GM12873 (cell line): ENCODE results near the gene ISCA1.

Source experiments
- TF ChIP-seq, protein P1 (sequence below): IDR thresholded peaks from 2 replicates; pipeline ENCODE4 v1.5.1; 2012; ENCODE audit warnings: low read depth, mild to moderate bottlenecking, moderate library complexity, low read length, control low read depth; ENCODE audit not compliant: insufficient read depth; ENCODE audit errors: missing control alignments

The ISCA1 gene

DNA sequence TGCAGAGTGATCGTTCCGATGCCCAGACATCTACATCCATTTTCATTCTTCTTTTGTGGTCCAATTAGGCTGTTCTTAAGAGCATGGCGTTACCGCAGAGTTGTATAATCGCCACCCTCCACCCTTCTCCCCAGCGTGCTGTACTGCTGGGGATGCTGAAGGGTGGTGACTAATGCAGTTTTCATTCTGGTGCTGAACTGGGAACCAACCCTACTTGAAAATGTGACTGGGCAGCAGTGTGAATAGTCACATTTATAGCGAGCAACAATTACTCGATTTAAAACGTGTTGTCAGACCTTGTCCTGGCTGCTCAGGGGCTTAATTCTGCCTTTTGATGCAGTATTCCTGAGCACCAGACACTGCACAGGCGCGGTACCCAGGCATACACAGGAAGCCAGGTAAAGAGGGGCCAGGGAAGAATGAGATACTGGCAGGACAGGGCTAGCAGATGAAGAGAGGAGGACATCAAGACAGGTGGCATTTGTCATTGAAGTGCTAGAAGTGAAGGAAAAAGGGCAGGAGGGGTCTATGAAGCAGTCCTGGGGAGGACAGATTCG, 719 bp upstream of the ISCA1 start:
- TF ChIP-seq, protein P1, sequence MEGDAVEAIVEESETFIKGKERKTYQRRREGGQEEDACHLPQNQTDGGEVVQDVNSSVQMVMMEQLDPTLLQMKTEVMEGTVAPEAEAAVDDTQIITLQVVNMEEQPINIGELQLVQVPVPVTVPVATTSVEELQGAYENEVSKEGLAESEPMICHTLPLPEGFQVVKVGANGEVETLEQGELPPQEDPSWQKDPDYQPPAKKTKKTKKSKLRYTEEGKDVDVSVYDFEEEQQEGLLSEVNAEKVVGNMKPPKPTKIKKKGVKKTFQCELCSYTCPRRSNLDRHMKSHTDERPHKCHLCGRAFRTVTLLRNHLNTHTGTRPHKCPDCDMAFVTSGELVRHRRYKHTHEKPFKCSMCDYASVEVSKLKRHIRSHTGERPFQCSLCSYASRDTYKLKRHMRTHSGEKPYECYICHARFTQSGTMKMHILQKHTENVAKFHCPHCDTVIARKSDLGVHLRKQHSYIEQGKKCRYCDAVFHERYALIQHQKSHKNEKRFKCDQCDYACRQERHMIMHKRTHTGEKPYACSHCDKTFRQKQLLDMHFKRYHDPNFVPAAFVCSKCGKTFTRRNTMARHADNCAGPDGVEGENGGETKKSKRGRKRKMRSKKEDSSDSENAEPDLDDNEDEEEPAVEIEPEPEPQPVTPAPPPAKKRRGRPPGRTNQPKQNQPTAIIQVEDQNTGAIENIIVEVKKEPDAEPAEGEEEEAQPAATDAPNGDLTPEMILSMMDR = no peak

DNA sequence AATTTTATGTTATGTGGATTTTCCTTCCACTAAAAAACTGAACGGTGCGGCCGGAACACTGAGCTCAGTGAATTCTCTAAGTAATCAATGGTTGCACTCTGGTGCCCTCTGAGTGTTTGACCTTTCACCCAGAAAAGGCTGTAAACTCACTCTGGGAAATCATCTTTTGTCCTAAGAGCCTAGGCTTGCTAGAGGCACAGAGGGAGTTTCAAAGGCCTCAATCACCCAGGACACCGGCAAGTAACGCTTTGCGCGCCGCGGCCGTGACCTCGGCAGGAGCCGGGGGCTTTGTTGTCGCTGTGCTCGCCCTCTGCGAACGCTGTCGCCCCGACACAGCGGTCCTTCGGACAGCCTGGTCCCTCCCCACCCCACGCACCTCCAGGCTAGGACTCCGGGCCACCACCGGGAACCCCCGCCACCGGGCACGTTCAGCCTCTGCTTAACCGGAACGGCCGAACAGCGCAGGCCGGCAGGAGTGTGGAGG, 703 bp downstream of the ISCA1 start:
- TF ChIP-seq, protein P1 = no peak

DNA sequence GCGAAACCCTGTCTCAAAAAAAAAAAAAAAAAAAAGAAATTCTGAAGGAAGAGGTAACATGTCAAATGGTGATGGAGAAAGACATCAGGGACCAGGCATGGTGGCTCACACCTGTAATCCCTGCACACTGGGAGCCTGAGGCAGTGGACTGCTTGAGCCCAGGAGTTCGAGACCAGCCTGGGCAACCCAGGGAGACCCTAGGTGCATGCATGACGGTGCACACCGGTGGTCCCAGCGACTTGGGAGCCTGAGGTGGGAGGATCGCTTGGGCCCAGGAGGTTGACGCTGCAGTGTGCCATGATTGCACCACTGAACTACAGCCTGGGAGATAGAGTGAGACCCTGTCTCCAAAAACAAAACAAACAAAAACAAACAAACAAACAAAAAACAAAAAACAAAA, 1.8 kb downstream of the ISCA1 start:
- TF ChIP-seq, protein P1 = no peak

DNA sequence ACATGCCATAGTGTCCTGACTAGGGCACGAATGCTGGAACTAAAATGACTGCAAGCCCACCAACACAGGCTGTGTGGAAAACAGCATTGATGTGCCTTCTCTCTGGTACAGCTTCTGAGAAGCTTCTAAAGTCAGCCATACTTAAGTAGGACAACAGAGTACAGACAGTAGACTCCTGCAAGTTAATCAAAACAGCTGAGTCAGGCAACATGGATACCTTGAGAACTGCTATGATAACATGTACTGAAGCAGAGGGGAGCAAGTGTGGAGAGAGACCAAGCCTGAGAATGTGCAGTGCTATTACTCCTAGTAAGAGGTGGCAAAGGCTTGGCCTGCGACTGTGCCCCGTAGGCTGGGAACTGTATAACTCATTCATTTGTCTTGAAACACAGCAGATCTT, 2.5 kb downstream of the ISCA1 start:
- TF ChIP-seq, protein P1 = no peak

DNA sequence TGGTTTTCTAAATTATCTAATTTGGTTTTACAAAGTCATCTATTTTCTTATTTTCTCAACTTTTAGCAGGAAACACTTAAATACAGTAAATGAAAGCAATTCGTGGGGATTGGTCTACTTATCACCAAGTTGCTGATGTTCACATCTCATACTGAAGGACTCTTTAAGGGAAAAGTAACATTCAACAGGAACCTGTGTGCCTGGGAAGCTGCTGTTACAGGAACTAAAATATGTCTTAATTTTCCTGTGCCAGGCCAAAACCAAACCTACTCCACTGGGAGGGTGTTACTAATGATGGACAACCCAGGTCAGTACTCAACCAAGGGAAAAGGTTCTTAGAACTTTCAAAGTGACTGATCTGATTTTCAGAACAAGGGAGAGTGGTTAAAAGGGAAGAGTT, 5.3 kb downstream of the ISCA1 start:
- TF ChIP-seq, protein P1 = no peak

DNA sequence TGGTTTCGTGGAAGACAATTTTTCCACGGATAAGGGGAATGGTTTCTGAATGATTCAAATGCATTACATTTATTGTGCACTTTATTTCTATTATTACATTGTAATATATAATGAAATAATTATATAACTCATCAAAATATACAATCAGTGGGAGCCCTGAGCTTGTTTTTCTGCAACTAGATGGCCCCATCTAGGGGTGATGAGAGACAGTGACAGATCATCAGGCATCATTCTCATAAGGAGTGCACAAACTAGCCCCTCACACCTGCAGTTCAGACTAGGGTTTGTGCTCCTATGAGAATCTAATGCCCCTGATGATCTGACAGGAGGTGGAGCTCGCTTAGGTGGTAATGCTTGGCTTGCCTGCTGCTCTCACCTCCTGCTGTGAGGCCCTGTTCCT, 6.4 kb downstream of the ISCA1 start:
- TF ChIP-seq, protein P1 = peak; percentile 31

DNA sequence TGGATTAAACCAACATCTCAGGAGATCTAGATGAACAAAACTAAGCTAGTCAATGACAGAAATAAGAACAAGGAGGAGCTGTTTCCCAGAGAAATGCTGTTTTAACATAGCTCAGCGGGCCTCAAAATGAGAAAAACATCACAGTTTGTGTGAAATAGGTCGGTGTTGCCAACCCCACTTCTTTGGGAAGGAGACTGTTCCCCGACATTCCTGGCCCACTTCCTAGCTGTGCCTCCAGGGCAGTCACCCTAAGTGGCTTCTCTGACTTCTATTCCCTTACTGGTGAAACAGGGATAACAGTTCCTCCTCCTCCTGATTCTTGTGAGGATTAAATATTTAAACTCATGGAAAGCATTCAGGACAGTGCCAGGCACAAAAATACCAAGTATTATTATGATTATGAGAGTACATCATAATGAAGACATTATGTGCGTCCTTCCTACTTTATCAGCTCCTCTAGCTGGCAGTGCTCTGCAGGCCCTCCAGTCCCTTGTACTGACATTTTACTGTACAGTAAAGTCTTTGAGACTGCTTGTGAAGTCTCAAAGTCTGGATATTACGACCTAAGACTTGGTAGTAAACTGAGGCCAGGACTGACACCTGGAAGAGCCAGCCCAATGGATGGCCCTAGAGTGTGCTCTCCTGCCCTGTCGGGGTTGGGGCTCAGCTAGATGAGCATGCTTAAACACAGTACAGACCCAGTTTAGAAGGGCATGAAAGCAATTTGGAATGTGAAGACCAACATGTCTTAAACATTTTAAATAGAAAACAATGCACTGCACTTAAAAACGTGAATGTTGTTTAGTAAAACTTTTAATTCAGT, 7.3 kb downstream of the ISCA1 start:
- TF ChIP-seq, protein P1 = no peak
